Measurements from ENCODE around the gene NINJ2.

Gene NINJ2

DNA sequence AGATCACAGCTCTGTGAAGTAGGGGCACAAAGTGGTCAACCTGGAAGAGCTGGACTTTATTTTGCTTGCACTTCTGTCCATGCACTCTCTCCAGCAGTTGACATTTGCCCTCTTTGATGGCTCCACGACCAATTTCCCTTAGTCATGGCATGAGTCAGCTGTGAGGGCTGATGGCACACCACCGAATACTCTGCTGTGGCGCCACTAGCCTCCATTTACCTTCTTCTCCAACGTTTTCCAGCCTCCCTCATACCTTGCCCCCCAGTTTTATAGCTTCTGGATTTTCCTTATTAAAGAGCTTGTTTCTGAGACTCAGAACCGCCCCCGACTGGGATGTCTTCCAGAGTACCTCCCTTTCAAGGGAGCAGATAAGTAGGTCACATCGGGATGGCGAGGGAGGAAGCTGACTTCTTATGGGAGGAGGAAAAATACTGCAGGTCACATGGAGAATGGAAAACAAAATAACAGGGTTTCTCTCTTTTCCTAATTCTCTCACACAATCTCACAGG is 17.6 kb downstream of the NINJ2 start:
- Histone ChIP-seq H3K4me2 (ENCODE audit: low read length) (peak overlapping the region; percentile 7), H2AFZ (peak overlapping the region; percentile 69), H3K9me3 (ENCODE audit: control insufficient read depth, low read length) (no peaks in the 10 kb centered on the region), H3K4me3 (ENCODE audit: low read depth, low read length) (no peak overlapping the region), H3K4me1 (peaks cover 22% of the 10 kb centered on the region), H3K27me3 (ENCODE audit: control insufficient read depth, insufficient read depth, low read length) (no peaks in the 10 kb centered on the region), H3K27ac (peak overlapping the region; percentile 43), H3K9ac (no peak overlapping the region), H3K79me2 (no peaks in the 10 kb centered on the region), H3K36me3 (ENCODE audit: control insufficient read depth, insufficient read depth, low read length) (no peaks in the 10 kb centered on the region)
- TF ChIP-seq CTCF (IDR thresholded peaks at IDR 0.05) = no peak

GRCh38 chr12:644818-645552 is 18.3 kb downstream of the NINJ2 start:
- Histone ChIP-seq H3K27ac (peak overlapping the region; percentile 26), H3K9me3 (ENCODE audit: control insufficient read depth, low read length) (no peaks in the 10 kb centered on the region), H3K4me3 (ENCODE audit: low read depth, low read length) (no peak overlapping the region), H3K27me3 (ENCODE audit: control insufficient read depth, insufficient read depth, low read length) (no peaks in the 10 kb centered on the region), H3K79me2 (no peaks in the 10 kb centered on the region), H3K36me3 (ENCODE audit: control insufficient read depth, insufficient read depth, low read length) (no peaks in the 10 kb centered on the region), H3K4me2 (ENCODE audit: low read length) (no peak overlapping the region), H3K9ac (no peak overlapping the region), H2AFZ (no peak overlapping the region), H3K4me1 (peaks cover 22% of the 10 kb centered on the region)
- no peak for TF ChIP-seq CTCF (IDR thresholded peaks at IDR 0.05)

DNA sequence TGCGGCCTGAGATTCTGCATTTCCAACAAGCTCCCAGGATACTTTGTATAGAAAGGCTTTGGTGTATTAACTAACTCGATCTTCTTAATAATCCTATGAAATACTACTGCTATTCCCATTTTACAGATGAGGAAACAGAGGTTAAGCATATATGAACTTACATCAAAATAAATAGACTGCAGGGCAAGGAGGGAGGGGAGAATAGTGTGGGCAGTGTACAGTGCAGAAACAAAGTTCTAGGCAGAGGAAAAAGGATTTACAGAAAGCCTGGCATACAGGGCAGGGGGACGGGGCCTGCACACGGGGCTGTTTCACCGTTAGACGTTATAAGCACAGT is 19.0 kb downstream of the NINJ2 start:
- H3K36me3 ChIP-seq (ENCODE audit: control insufficient read depth, insufficient read depth, low read length) = no peaks in the 10 kb centered on the region
- no peak overlapping the region for H3K4me2 ChIP-seq (ENCODE audit: low read length)
- no peaks in the 10 kb centered on the region for H3K27me3 ChIP-seq (ENCODE audit: control insufficient read depth, insufficient read depth, low read length)
- H3K27ac ChIP-seq = peak overlapping the region; percentile 74
- H2AFZ ChIP-seq = no peak overlapping the region
- peaks cover 22% of the 10 kb centered on the region for H3K4me1 ChIP-seq
- no peaks in the 10 kb centered on the region for H3K9me3 ChIP-seq (ENCODE audit: control insufficient read depth, low read length)
- H3K9ac ChIP-seq = no peak overlapping the region
- no peak overlapping the region for H3K4me3 ChIP-seq (ENCODE audit: low read depth, low read length)
- no peak for TF ChIP-seq CTCF (IDR thresholded peaks at IDR 0.05)
- H3K79me2 ChIP-seq = no peaks in the 10 kb centered on the region

- Histone ChIP-seq H3K4me3 (ENCODE audit: low read depth, low read length) (peak overlapping the region; percentile 56), H3K4me1 (peaks cover 22% of the 10 kb centered on the region), H2AFZ (peak overlapping the region; percentile 100), H3K9ac (peak overlapping the region; percentile 71), H3K27ac (peak overlapping the region; percentile 74), H3K4me2 (ENCODE audit: low read length) (peak overlapping the region; percentile 89), H3K9me3 (ENCODE audit: control insufficient read depth, low read length) (no peaks in the 10 kb centered on the region), H3K36me3 (ENCODE audit: control insufficient read depth, insufficient read depth, low read length) (no peaks in the 10 kb centered on the region), H3K27me3 (ENCODE audit: control insufficient read depth, insufficient read depth, low read length) (no peaks in the 10 kb centered on the region), H3K79me2 (no peaks in the 10 kb centered on the region)
- TF ChIP-seq CTCF (IDR thresholded peaks at IDR 0.05) = no peak
Observed at GRCh38 chr12:643475-644302, 19.6 kb downstream of the NINJ2 start.
